ENCODE measurements around the gene LAMTOR2.

Gene LAMTOR2

GRCh38 chr1:156073740-156074139, 19.2 kb downstream of the LAMTOR2 start:
- intact Hi-C loops (cut with DNase I), result no loop called here

GRCh38 chr1:156074661-156075060, 20.1 kb downstream of the LAMTOR2 start:
- DNase-seq, result no peak
- intact Hi-C loops (cut with DNase I), result no loop called here

More at GRCh38 chr1:156073740-156074139, 19.2 kb downstream of the LAMTOR2 start:
- no peak for DNase-seq

- intact Hi-C loops (cut with DNase I), result no loop called here
- no peak for DNase-seq
These were observed 20.6 kb downstream of the LAMTOR2 start for GRCh38 chr1:156075162-156075561.

GRCh38 chr1:156075775-156076204, 21.2 kb downstream of the LAMTOR2 start:
- no peak for DNase-seq
- intact Hi-C loops (cut with DNase I), result no loop called here

GRCh38 chr1:156076609-156077429, 22.2 kb downstream of the LAMTOR2 start:
- no peak for DNase-seq
- intact Hi-C loops (cut with DNase I), result no loop called here

- intact Hi-C loops (cut with DNase I), result no loop called here
- peak in 1 of 10 donors; percentile 75 for DNase-seq
These were observed 22.8 kb downstream of the LAMTOR2 start for GRCh38 chr1:156077430-156077760.

GRCh38 chr1:156078728-156079127, 24.1 kb downstream of the LAMTOR2 start:
- intact Hi-C loops (cut with DNase I), result no loop called here
- no peak for DNase-seq

- intact Hi-C loops (cut with DNase I), result no loop called here
These were observed 25.2 kb downstream of the LAMTOR2 start for GRCh38 chr1:156079762-156080161.

GRCh38 chr1:156080241-156080862, 25.8 kb downstream of the LAMTOR2 start:
- intact Hi-C loops (cut with DNase I), result no loop called here
- no peak for DNase-seq

More at GRCh38 chr1:156079762-156080161, 25.2 kb downstream of the LAMTOR2 start:
- DNase-seq, result no peak

GRCh38 chr1:156080863-156081179, 26.2 kb downstream of the LAMTOR2 start:
- intact Hi-C loops (cut with DNase I), result no loop called here
- DNase-seq, result no peak

GRCh38 chr1:156081180-156081916, 26.8 kb downstream of the LAMTOR2 start:
- no peak for DNase-seq
- intact Hi-C loops (cut with DNase I), result no loop called here

- intact Hi-C loops (cut with DNase I), result loop anchor here (2.0 kb wide), 1 partner anchor 27 kb away; the partner anchor contains the start of gene LAMTOR2
- DNase-seq, result no peak
These were observed 27.3 kb downstream of the LAMTOR2 start for GRCh38 chr1:156081917-156082308.

GRCh38 chr1:156082309-156083091, 27.9 kb downstream of the LAMTOR2 start, which contains the start of gene MEX3A:
Gene MEX3A (minus strand): TSS chr1:156082465. CDS start chr1:156081998, 467 bp downstream.
- DNase-seq, result peak; percentile 72 to 97 (median 78)
- intact Hi-C loops (cut with DNase I), result loop anchor here (2.0 kb wide), 1 partner anchor 28 kb away; the partner anchor contains the start of gene LAMTOR2

- DNase-seq, result no peak
- intact Hi-C loops (cut with DNase I), result loop anchor here (2.0 kb wide), 1 partner anchor 29 kb away; the partner anchor contains the start of gene LAMTOR2
These were observed 29.5 kb downstream of the LAMTOR2 start for GRCh38 chr1:156083800-156084790.

GRCh38 chr1:156086256-156086662, 31.7 kb downstream of the LAMTOR2 start:
- intact Hi-C loops (cut with DNase I), result no loop called here
- DNase-seq, result no peak

GRCh38 chr1:156089704-156090103, 35.1 kb downstream of the LAMTOR2 start:
- intact Hi-C loops (cut with DNase I), result loop anchor here (2.0 kb wide), 1 partner anchor 135 kb away; no protein-coding TSS in a partner anchor
- DNase-seq, result no peak

GRCh38 chr1:156090138-156090839, 35.7 kb downstream of the LAMTOR2 start:
- no peak for DNase-seq
- intact Hi-C loops (cut with DNase I), result loop anchor here (2.0 kb wide), 1 partner anchor 135 kb away; no protein-coding TSS in a partner anchor

- intact Hi-C loops (cut with DNase I), result loop anchor here (2.0 kb wide), 1 partner anchor 134 kb away; no protein-coding TSS in a partner anchor
- peak; percentile 73 to 97 (median 86) for DNase-seq
These were observed 36.2 kb downstream of the LAMTOR2 start for GRCh38 chr1:156090840-156091188.
